PFSK-1 (cell line): ENCODE data around the gene P4HB.

Experiments
- POLR2AphosphoS5 ChIP-seq: IDR thresholded peaks from 2 replicates; pipeline ENCODE4 v1.6.1; 2012; ENCODE audit warnings: low read depth, mild to moderate bottlenecking, control low read depth, low read length, moderate library complexity
- REST ChIP-seq, 2 experiments: IDR thresholded peaks; 2 replicates each; pipeline versions ENCODE4 v1.6.1 to v1.8.0; 2011 to 2012; ENCODE audit warnings: low read depth in 2 of 2, low read length in 2 of 2, control low read depth in 1 of 2, inconsistent platforms in 1 of 2, mild to moderate bottlenecking in 1 of 2, moderate library complexity in 1 of 2; ENCODE audit not compliant: insufficient read depth in 1 of 2
- SIN3A ChIP-seq: IDR thresholded peaks from 2 replicates; pipeline ENCODE4 v1.6.1; 2012; ENCODE audit warnings: mild to moderate bottlenecking, low read length, moderate library complexity, borderline replicate concordance; ENCODE audit not compliant: insufficient read depth
- TAF1 ChIP-seq: IDR thresholded peaks from 2 replicates; pipeline ENCODE4 v1.6.1; 2012; ENCODE audit warnings: low read length, control low read depth, borderline replicate concordance; ENCODE audit not compliant: insufficient read depth

DNA sequence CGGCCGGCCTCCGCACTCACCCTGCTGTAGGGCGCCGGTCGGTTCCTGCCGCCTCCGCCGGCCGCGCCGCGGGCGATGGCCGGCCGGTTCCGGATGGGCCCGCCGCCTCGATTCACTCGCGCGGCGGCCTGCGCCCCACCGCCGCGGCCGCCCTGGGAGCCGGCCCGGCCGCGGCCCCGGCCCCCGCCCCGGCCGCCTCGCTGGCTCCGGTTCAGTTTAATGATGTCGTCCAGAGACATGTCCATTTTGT, 30.9 kb upstream of the P4HB start:
- TF ChIP-seq SIN3A (no peak), POLR2AphosphoS5 (no peak), TAF1 (no peak), REST (IDR thresholded peaks at IDR 0.05; ENCODE audit: insufficient read depth in 1 of 2, low read depth in 2 of 2, low read length in 2 of 2) (no peak)
